ENCODE data around the gene PRR18.

The PRR18 gene

DNA sequence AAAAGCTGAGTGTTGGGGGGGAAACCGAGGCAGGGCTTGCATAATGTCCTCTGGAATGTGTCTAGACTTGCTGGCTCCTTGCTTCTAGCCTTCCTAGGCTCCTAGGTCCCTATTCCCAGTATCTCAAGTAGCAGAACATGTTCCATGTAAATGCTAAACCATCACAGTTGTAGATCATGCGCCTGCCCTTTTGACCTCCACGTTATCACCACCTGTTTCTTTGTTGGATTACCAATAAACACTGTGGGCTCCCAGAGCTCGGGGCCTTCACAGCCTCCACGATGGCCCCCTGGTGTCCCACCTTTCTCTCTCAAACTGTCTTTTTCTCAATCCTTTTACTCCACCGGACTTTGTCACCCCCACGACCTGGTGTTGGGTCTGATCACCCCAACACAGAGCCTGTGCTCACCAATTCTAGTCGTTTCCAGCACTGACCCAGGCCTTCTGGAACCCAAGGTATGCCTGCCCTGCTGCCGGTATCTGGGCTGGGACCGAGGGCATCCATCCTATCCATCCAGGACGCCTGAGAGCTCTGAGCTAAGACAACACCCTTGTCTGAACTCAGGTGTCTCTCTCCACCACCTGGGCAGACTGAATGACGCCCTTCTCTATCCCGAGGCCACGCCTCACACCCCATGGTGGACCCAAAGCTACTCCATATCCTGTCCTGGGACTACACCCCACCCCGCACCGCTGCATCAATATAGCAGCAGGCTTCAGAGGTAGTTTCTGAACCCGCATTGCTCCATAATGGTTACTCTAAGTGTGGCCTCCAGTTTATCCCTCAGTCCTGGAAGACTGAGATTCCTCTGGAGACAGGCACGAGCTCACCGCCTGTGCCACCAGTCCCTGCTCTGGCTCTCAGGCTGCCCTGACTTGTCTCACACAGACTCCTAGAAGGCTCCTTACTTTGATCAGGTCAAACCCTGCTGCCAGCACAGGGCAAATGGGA, 9.3 kb upstream of the PRR18 start:
- H3K4me3 ChIP-seq (ENCODE audit: low read depth, low read length): no peak overlapping the region
- no peak for DNase-seq (ENCODE audit: low read depth)
- no peak for TF ChIP-seq MYC (IDR thresholded peaks at IDR 0.05; ENCODE audit: low read depth, low read length)
- TF ChIP-seq POLR2A (IDR thresholded peaks at IDR 0.05; ENCODE audit: extremely low read depth, insufficient read length): no peak
- TF ChIP-seq, protein P1, sequence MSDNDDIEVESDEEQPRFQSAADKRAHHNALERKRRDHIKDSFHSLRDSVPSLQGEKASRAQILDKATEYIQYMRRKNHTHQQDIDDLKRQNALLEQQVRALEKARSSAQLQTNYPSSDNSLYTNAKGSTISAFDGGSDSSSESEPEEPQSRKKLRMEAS (IDR thresholded peaks at IDR 0.05; ENCODE audit: low read depth, low read length): no peak
- TF ChIP-seq, protein P2, sequence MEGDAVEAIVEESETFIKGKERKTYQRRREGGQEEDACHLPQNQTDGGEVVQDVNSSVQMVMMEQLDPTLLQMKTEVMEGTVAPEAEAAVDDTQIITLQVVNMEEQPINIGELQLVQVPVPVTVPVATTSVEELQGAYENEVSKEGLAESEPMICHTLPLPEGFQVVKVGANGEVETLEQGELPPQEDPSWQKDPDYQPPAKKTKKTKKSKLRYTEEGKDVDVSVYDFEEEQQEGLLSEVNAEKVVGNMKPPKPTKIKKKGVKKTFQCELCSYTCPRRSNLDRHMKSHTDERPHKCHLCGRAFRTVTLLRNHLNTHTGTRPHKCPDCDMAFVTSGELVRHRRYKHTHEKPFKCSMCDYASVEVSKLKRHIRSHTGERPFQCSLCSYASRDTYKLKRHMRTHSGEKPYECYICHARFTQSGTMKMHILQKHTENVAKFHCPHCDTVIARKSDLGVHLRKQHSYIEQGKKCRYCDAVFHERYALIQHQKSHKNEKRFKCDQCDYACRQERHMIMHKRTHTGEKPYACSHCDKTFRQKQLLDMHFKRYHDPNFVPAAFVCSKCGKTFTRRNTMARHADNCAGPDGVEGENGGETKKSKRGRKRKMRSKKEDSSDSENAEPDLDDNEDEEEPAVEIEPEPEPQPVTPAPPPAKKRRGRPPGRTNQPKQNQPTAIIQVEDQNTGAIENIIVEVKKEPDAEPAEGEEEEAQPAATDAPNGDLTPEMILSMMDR (IDR thresholded peaks at IDR 0.05; ENCODE audit: low read depth, low read length): no peak

DNA sequence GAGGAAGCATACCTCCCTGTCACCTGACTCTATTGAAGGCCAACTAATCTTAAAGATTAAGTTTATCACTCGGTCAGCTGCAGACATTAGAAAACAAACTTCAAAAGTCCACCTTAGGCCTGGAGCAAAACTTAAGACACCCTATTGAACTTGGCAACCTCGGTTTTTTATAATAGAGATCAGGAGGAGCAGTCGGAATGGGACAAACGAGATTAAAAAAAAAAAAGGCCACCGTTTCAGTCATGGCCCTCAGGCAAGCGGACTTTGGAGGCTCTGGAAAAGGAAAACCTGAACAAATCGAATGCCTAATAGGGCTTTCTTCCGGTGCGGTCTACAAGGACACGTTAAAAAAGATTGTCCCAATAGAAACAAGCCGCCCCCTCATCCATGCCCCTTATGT, 7.2 kb upstream of the PRR18 start:
- TF ChIP-seq, protein P1 (IDR thresholded peaks at IDR 0.05; ENCODE audit: low read depth, low read length): no peak
- TF ChIP-seq POLR2A (IDR thresholded peaks at IDR 0.05; ENCODE audit: extremely low read depth, insufficient read length) (no peak), MYC (IDR thresholded peaks at IDR 0.05; ENCODE audit: low read depth, low read length) (no peak)
- TF ChIP-seq, protein P2 (IDR thresholded peaks at IDR 0.05; ENCODE audit: low read depth, low read length): no peak
- H3K4me3 ChIP-seq (ENCODE audit: low read depth, low read length): no peak overlapping the region
- DNase-seq (ENCODE audit: low read depth): no peak

DNA sequence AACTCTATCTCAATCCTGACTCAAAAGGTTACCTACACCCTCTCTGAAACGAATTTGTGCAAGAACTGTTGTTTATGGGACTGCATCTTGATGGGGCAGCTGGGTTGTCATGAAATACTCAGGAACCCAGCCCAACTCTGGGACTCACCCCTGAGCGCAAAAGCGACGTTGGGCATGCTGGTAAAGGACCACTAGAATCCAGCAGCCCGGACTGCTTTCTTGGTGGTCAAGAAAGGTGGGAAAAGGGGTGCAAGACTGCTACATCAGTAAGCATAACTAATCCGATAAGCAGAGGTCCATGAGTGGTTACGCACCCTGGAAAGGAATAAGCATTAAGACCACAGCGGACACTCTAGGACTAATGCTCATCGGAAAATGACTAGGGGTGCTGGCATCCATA, 6.3 kb upstream of the PRR18 start:
- DNase-seq (ENCODE audit: low read depth): no peak
- H3K4me3 ChIP-seq (ENCODE audit: low read depth, low read length): no peak overlapping the region
- TF ChIP-seq, protein P2 (IDR thresholded peaks at IDR 0.05; ENCODE audit: low read depth, low read length): no peak
- TF ChIP-seq, protein P1 (IDR thresholded peaks at IDR 0.05; ENCODE audit: low read depth, low read length): no peak
- no peak for TF ChIP-seq MYC (IDR thresholded peaks at IDR 0.05; ENCODE audit: low read depth, low read length)
- no peak for TF ChIP-seq POLR2A (IDR thresholded peaks at IDR 0.05; ENCODE audit: extremely low read depth, insufficient read length)

DNA sequence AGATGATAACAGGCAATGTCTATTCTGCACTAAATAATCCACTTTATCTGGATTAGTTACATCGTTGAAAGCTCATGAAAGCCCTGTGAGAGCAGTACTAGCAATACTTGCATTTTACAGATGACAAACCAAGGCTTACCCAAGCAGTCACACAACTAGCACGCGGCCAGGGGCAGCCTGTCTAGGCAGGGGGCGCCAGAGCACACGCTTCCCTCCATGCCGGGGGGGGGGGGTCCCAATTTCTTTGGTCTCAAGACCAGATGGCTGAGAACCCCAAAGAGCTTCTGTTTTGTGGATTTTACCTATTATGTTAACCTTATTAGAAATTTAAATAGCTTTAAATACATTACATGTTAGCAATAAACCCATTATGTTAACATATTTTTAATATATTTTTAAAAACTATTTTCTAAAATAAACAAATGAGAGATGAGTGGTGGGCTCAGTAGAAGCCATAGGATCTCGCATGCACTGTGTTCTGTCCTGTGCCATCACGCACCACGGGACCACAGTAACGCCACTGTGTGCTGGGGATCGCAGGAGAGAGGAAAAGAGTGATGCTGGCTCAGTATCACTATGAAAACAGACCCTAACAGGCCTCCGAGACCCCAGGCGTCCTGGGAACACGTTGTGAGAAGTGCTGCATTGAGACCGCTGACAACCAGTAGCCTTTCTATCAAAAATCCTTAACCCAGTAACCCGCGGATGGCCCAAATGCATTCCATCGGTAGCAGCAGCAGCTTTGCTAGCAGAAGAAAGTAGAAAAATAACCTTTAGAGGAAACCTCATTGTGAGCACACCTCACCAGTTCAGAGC, 5.3 kb upstream of the PRR18 start:
- TF ChIP-seq MYC (IDR thresholded peaks at IDR 0.05; ENCODE audit: low read depth, low read length) (peak; percentile 95), POLR2A (IDR thresholded peaks at IDR 0.05; ENCODE audit: extremely low read depth, insufficient read length) (no peak)
- TF ChIP-seq, protein P2 (IDR thresholded peaks at IDR 0.05; ENCODE audit: low read depth, low read length): peak; percentile 84
- TF ChIP-seq, protein P1 (IDR thresholded peaks at IDR 0.05; ENCODE audit: low read depth, low read length): peak; percentile 92
- peak; percentile 77 for DNase-seq (ENCODE audit: low read depth)
- H3K4me3 ChIP-seq (ENCODE audit: low read depth, low read length): no peak overlapping the region

DNA sequence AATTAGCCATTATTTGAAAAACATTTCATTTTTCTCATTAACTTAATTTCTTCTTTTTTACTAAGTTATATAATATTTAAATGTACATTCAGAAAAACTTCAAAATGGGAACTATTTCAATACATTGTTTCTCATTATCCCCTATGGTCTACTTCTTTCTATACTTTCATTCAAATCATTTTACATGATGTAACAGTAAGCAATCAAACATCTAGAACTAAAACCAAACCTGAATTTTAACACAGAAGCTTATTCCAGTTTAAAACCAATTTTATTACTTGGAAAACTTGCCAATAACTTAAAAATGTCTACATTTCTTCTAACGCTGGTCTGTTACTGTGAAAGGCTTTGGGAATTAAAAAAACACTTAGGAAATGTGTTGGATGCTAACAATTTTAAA, 4.6 kb upstream of the PRR18 start:
- TF ChIP-seq, protein P2 (IDR thresholded peaks at IDR 0.05; ENCODE audit: low read depth, low read length): no peak
- TF ChIP-seq POLR2A (IDR thresholded peaks at IDR 0.05; ENCODE audit: extremely low read depth, insufficient read length) (no peak), MYC (IDR thresholded peaks at IDR 0.05; ENCODE audit: low read depth, low read length) (no peak)
- TF ChIP-seq, protein P1 (IDR thresholded peaks at IDR 0.05; ENCODE audit: low read depth, low read length): no peak
- no peak for DNase-seq (ENCODE audit: low read depth)
- H3K4me3 ChIP-seq (ENCODE audit: low read depth, low read length): no peak overlapping the region

Data from NB4 (cell line).